Measurements from ENCODE around the gene B3GNT8. TPM values are rescaled to one million over a fixed set of nuclear protein-coding genes. Genes with fewer than 3 reads are reported as not detected.

B3GNT8 gene
- total and polyA plus RNA-seq, 2 of the 4 experiments (the other 2 are of a cell fraction): 0.36 TPM

GRCh38 chr19:41384351-41384750 is 42.8 kb downstream of the B3GNT8 start:
- BruUV-seq (replicated peaks): no TSS peak

More at GRCh38 chr19:41384351-41384750, 42.8 kb downstream of the B3GNT8 start:
- no peak overlapping the region for H3K27ac ChIP-seq (ENCODE audit: insufficient read depth, low read length)
- no CpG with 5 or more reads among the region's 5 CpGs for WGBS, 2 experiments (ENCODE audit: extremely low coverage in 2 of 2, insufficient read length in 1 of 2)
- intact Hi-C loops (cut with micrococcal nuclease) (no loop called here), dilution Hi-C loops (cut with HindIII; ENCODE audit: low sequenced_read_pairs, unreplicated experiment) (no loop called here), in situ Hi-C loops (cut with MboI; ENCODE audit: low sequenced_read_pairs) (no loop called here)
- H2AFZ ChIP-seq (replicated peaks; ENCODE audit: low read length, poor library complexity): no peak overlapping the region
- DNase-seq: no peak
- H2AK5ac ChIP-seq (ENCODE audit: low read depth, low read length): no peak overlapping the region
- H4K5ac ChIP-seq (ENCODE audit: low read depth, low read length): no peak overlapping the region
- ATAC-seq (ENCODE audit: low read depth): no peak
- CTCF ChIA-PET: interaction anchor here (0.6 kb wide), 1 partner anchor 85 kb away, joined by 4 read pairs; no protein-coding TSS in a partner anchor
- no peak overlapping the region for H2BK120ac ChIP-seq (ENCODE audit: low read depth, low read length)
- TF ChIP-seq RFX5 (IDR thresholded peaks at IDR 0.05; ENCODE audit: low read depth, low read length) (no peak), MAFK (IDR thresholded peaks at IDR 0.05; ENCODE audit: low read depth, low read length) (no peak), MAZ (IDR thresholded peaks at IDR 0.05; ENCODE audit: borderline replicate concordance, low read depth, low read length) (no peak), ELK1 (IDR thresholded peaks at IDR 0.05; ENCODE audit: borderline replicate concordance, low read depth, low read length) (no peak), MXI1 (IDR thresholded peaks at IDR 0.05; ENCODE audit: borderline replicate concordance, low read depth, low read length) (no peak), SMC3 (IDR thresholded peaks at IDR 0.05; ENCODE audit: low read depth, low read length) (no peak), BHLHE40 (IDR thresholded peaks at IDR 0.05; ENCODE audit: low read depth, low read length) (no peak), NFE2L2 (IDR thresholded peaks at IDR 0.05; ENCODE audit: low read depth, low read length) (no peak), FOS (IDR thresholded peaks at IDR 0.05; ENCODE audit: low read depth, low read length) (no peak), CHD1 (IDR thresholded peaks at IDR 0.05; ENCODE audit: low read depth, low read length) (no peak), RCOR1 (IDR thresholded peaks at IDR 0.05; ENCODE audit: insufficient replicate concordance, low read length) (no peak), CEBPB (IDR thresholded peaks at IDR 0.05; ENCODE audit: low read depth, low read length) (no peak), POLR2A (IDR thresholded peaks at IDR 0.05; ENCODE audit: low read depth, low read length) (no peak), CTCF (conservative IDR thresholded peaks at IDR 0.05; ENCODE audit: low read depth, low read length) (no peak)
- POLR2A ChIA-PET (ENCODE audit: unreplicated experiment): no interaction called here
- no peak overlapping the region for H3K23ac ChIP-seq (ENCODE audit: low read depth, low read length)
- no peak overlapping the region for H3K56ac ChIP-seq (ENCODE audit: extremely low read depth, insufficient read depth, low read length)
- H3K36me3 ChIP-seq (ENCODE audit: control insufficient read depth, insufficient read depth, low read length): peaks cover 12% of the 10 kb centered on the region
- no peaks in the 10 kb centered on the region for H3K9me3 ChIP-seq (ENCODE audit: control insufficient read depth, insufficient read depth, low read length)
- no peak overlapping the region for H4K91ac ChIP-seq (ENCODE audit: insufficient read depth, low read depth, low read length)
- H2AK9ac ChIP-seq (replicated peaks; ENCODE audit: low read depth, low read length, poor library complexity): no peak overlapping the region
- H3K9ac ChIP-seq (ENCODE audit: low read depth, low read length): no peak overlapping the region
- H3K4me2 ChIP-seq (ENCODE audit: low read depth, low read length): no peak overlapping the region
- H2BK15ac ChIP-seq (ENCODE audit: low read depth, low read length): no peak overlapping the region
- H2BK5ac ChIP-seq (ENCODE audit: low read depth, low read length, poor library complexity, severe bottlenecking): no peak overlapping the region
- H2BK20ac ChIP-seq (ENCODE audit: low read depth, low read length): no peak overlapping the region
- H3K27me3 ChIP-seq (ENCODE audit: control insufficient read depth, insufficient read depth, low read length): no peaks in the 10 kb centered on the region
- H3K4me1 ChIP-seq (ENCODE audit: control insufficient read depth, insufficient read depth, low read length): peaks cover 2% of the 10 kb centered on the region; the same call in 1 of the 2 replicates
- H3K14ac ChIP-seq (replicated peaks; ENCODE audit: low read depth, low read length): no peak overlapping the region
- H3K4me3 ChIP-seq (ENCODE audit: insufficient read depth, low read depth, low read length): no peak overlapping the region
- no peak overlapping the region for H3K4ac ChIP-seq (ENCODE audit: low read depth, low read length)
- no peaks in the 10 kb centered on the region for H4K20me1 ChIP-seq (ENCODE audit: insufficient read depth, low read length)
- 0 out of 2 replicates have a peak, but pooled peaks cover 4% of the 10 kb centered on the region for H3K9me1 ChIP-seq (ENCODE audit: insufficient read depth, low read length)
- H3K18ac ChIP-seq (ENCODE audit: low read depth, low read length): no peak overlapping the region
- no peaks in the 10 kb centered on the region for H3K79me1 ChIP-seq (ENCODE audit: low read depth in 1 of 2, low read length in 2 of 2)
- H4K8ac ChIP-seq (ENCODE audit: low read depth in 2 of 2, low read length in 2 of 2): no peak overlapping the region
